ENCODE results near the gene MYO1G. TPM values are rescaled to one million over a fixed set of nuclear protein-coding genes. Genes with fewer than 3 reads are reported as not detected.

MYO1G gene
- total RNA-seq, 1 donor: 0.09 TPM

DNA sequence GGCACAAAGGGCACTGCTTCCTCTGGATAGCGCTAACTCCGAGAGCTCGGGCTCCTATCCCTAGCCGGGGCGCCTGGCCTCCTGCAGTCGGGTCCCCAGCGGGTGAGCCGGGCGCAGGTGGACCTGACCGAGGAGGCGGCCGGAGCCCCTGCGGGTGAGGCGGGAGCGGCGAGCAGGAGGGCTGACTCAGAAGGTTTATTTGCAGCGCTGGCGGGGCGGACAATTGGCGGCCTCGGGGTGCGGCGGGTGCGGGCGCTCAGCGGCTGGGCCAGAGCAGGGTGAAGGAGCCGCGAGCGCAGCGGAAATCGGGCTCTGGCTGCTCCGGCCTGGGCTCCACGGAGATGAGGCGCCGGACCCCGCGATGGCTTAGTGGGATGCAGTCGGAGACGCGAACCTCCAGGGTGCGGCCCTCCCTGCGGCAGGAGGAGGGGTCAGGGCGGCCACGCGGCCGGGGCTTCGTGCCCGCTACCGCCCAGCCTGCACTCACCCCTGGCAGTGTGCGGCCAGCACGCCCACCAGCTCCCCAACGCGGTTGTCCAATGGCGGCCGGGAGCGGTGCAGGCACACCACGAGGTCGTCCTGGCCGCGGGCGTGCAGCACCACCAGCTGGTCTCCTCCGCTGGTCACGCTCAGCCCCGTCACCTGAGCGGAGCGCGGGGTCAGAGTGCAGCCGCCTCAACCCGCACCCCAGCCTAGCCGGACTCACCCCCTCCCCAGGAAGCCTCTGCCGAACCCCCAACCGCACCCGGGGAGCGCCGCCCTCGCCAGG is 16.1 kb downstream of the MYO1G start:
- TF ChIP-seq, protein P1, sequence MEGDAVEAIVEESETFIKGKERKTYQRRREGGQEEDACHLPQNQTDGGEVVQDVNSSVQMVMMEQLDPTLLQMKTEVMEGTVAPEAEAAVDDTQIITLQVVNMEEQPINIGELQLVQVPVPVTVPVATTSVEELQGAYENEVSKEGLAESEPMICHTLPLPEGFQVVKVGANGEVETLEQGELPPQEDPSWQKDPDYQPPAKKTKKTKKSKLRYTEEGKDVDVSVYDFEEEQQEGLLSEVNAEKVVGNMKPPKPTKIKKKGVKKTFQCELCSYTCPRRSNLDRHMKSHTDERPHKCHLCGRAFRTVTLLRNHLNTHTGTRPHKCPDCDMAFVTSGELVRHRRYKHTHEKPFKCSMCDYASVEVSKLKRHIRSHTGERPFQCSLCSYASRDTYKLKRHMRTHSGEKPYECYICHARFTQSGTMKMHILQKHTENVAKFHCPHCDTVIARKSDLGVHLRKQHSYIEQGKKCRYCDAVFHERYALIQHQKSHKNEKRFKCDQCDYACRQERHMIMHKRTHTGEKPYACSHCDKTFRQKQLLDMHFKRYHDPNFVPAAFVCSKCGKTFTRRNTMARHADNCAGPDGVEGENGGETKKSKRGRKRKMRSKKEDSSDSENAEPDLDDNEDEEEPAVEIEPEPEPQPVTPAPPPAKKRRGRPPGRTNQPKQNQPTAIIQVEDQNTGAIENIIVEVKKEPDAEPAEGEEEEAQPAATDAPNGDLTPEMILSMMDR (IDR thresholded peaks at IDR 0.05; ENCODE audit: insufficient read depth, low read length): no peak
- DNase-seq (ENCODE audit: low read depth): no peak
- peak overlapping the region; percentile 54 for H3K4me3 ChIP-seq (ENCODE audit: low read depth, low read length)

DNA sequence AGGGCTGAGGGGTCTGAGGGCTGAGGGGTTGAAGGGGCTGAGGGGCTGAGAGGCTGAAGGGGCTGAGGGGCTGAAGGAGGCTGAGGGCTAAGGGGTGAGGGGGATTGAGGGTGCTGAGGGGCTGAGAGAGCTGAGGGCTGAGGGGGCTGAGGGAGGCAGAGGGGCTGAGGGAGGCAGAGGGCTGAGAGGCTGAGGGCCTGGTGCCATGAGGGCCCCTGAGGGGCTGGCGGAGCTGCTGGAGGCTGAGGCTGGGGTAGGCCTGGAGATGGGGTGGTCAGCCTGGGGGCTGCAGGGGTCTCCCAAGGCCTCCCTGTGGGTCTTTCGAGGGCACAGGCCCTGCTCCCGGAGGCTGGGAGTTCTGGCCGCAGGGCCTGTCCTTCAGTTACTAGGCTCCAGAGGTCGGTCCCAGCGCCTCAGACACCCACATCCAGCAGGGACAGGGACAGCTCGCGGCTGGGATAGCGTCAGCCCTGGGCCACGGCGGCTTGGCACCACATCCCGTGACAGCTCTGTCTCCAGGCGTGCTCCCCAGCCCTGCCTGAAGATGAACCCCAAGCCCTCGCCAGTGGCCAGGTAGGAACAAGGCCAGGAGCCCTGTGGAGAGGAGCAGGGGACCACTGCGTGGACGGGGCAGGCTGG is 16.9 kb downstream of the MYO1G start:
- DNase-seq (ENCODE audit: low read depth): no peak
- H3K4me3 ChIP-seq (ENCODE audit: low read depth, low read length): no peak overlapping the region

DNA sequence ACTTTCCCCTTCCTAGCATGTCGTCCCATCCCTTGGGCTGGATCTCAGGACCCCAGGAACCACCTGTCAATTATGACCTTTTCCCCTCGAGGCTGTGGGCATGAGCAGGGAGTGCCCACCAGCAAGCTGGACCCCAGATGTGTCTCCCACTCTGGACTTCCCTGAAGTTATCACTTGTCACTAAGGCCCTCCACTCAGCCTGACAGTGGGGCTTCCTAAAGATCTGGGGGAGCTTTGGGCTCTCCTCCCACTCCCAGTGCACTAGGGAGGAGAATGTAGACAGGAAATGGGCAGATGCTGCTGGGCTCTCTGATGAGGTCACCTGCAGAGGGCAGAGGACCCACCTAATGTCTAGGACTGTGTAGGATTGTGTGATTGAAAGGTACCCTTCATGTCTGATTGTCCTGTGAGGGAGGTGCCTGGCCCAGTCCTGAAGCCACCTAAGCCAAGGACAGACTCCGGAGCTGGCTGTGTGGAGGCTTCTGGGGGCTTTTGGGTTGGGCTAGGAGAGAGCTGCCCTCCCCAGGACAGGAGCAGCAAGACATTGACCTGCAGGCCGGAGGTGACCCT is 18.7 kb downstream of the MYO1G start:
- no peak overlapping the region for H3K4me3 ChIP-seq (ENCODE audit: low read depth, low read length)
- DNase-seq (ENCODE audit: low read depth): no peak
- TF ChIP-seq, protein P1 (IDR thresholded peaks at IDR 0.05; ENCODE audit: insufficient read depth, low read length): no peak

More for the DNA sequence above, 16.9 kb downstream of the MYO1G start:
- TF ChIP-seq, protein P1 (IDR thresholded peaks at IDR 0.05; ENCODE audit: insufficient read depth, low read length): no peak

DNA sequence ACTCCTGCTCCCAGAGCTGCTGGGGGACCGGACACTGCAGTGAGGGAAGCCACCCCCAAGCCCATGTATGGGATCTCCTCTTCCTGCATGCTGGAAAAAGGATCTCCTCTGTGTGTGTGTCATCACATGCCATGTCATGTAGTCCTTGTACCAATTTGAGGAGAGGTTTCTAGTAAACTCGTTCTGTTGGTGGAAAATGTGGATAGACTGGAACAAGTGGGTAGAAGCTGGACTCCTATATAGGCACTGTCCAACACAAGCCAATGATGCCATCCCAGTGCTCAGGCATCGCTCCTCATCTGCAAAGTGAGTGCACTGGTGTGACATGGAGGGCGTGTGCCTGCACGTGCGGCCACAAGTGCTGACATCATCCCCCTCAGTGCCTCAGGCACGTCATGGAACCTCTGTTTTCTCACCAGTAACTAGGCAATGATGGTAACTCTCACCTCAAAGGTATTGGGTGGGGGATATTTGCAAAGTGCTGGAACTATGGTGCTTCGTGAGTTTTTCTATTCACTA is 19.3 kb downstream of the MYO1G start:
- H3K4me3 ChIP-seq (ENCODE audit: low read depth, low read length): no peak overlapping the region
- DNase-seq (ENCODE audit: low read depth): no peak
- TF ChIP-seq, protein P1 (IDR thresholded peaks at IDR 0.05; ENCODE audit: insufficient read depth, low read length): no peak

DNA sequence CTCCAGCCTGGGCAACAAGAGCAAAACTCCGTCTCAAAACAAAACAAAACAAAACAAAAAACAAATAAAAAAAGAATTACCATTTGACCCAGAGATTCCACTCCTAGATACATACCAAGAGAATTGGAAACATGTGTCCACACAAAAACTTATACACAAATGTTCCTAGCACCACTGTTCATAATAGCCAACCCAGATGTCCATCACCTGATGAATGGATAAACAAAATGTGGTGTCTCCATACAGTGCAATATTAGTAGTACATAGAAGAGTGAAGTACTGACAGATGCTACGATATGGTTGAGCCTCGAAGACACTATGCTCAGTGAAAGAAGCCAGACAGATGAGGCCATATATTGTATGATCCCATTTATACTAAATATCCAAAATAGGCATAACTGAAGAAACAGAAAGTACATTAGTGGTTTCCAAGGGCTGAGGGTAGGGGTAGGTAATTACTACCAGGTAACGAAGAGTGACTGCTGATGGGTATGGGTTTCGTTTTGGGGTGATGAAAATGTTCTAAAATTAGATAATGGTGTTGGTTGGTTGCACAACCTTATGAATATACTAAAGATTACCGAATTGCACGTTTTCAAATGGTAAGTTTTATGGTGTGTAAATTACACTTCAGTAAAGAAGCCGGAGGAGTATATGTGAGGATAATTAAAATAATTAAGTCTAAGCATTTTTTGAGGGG is 20.0 kb downstream of the MYO1G start:
- DNase-seq (ENCODE audit: low read depth): no peak
- TF ChIP-seq, protein P1 (IDR thresholded peaks at IDR 0.05; ENCODE audit: insufficient read depth, low read length): no peak
- H3K4me3 ChIP-seq (ENCODE audit: low read depth, low read length): no peak overlapping the region

DNA sequence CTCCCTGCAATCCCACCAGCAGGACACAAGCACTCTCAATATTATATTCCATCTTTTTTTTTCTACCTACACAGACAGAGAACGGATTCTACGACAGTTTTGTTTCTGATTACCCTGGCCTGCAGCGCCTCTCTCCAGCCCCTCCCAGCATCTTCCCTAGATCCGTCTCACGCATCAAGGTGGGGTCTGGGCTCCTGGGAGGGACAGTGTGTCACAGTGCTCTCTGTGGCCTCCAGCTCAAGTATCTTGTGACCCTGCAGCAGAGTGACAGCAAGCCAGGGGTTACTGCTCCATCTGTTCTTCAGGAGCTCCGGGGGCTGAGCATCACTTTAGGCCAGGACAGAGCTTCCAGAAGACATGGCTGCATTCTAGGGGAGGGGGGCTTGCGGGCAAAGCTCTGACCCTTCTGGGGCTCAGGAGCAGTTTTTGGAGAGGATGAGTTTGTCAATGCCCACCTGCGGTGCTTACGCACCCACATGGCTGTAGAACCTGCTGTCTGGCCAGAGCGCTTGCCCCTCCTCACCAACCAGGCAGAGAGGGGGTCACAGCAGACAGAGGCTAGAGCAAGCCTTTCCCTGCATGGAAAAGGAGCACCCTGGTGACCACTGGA is 22.6 kb downstream of the MYO1G start:
- H3K4me3 ChIP-seq (ENCODE audit: low read depth, low read length): no peak overlapping the region
- no peak for DNase-seq (ENCODE audit: low read depth)
- TF ChIP-seq, protein P1 (IDR thresholded peaks at IDR 0.05; ENCODE audit: insufficient read depth, low read length): no peak
